ENCODE measurements around the gene KCTD17.

KCTD17 gene

GRCh38 chr22:37080438-37080837 lies 28.9 kb downstream of the KCTD17 start:
- DNase-seq (ENCODE audit: low read depth in 2 of 2) = no peak

- DNase-seq (ENCODE audit: low read depth in 2 of 2) = no peak
Measured at GRCh38 chr22:37080838-37081237, 29.3 kb downstream of the KCTD17 start.

GRCh38 chr22:37082251-37082873 lies 30.8 kb downstream of the KCTD17 start:
- DNase-seq (ENCODE audit: low read depth in 2 of 2) = peak in 1 of 2 experiments; percentile 24

- no peak for DNase-seq (ENCODE audit: low read depth in 2 of 2)
Measured at GRCh38 chr22:37083914-37084313, 32.4 kb downstream of the KCTD17 start.

GRCh38 chr22:37084385-37084784 lies 32.8 kb downstream of the KCTD17 start:
- no peak for DNase-seq (ENCODE audit: low read depth in 2 of 2)

GRCh38 chr22:37086184-37086583 lies 34.6 kb downstream of the KCTD17 start:
- no peak for DNase-seq (ENCODE audit: low read depth in 2 of 2)

- peak in 1 of 2 experiments; percentile 33 for DNase-seq (ENCODE audit: low read depth in 2 of 2)
Measured at GRCh38 chr22:37088108-37088605, 36.6 kb downstream of the KCTD17 start.

GRCh38 chr22:37088750-37089408 lies 37.3 kb downstream of the KCTD17 start:
- no peak for DNase-seq (ENCODE audit: low read depth in 2 of 2)

- no peak for DNase-seq (ENCODE audit: low read depth in 2 of 2)
Measured at GRCh38 chr22:37089434-37089833, 37.9 kb downstream of the KCTD17 start.

- no peak for DNase-seq (ENCODE audit: low read depth in 2 of 2)
Measured at GRCh38 chr22:37090920-37091695, 39.6 kb downstream of the KCTD17 start.

GRCh38 chr22:37091994-37092393 lies 40.5 kb downstream of the KCTD17 start:
- DNase-seq (ENCODE audit: low read depth in 2 of 2) = no peak

GRCh38 chr22:37092997-37093396 lies 41.5 kb downstream of the KCTD17 start:
- DNase-seq (ENCODE audit: low read depth in 2 of 2) = no peak

- DNase-seq (ENCODE audit: low read depth in 2 of 2) = no peak
Measured at GRCh38 chr22:37094239-37094638, 42.7 kb downstream of the KCTD17 start.

GRCh38 chr22:37095113-37095512 lies 43.6 kb downstream of the KCTD17 start:
- peak; percentile 54 to 73 for DNase-seq (ENCODE audit: low read depth in 2 of 2)

- DNase-seq (ENCODE audit: low read depth in 2 of 2) = no peak
Measured at GRCh38 chr22:37097346-37097745, 45.8 kb downstream of the KCTD17 start.

GRCh38 chr22:37098976-37099591 lies 47.5 kb downstream of the KCTD17 start:
- DNase-seq (ENCODE audit: low read depth in 2 of 2) = no peak

GRCh38 chr22:37100589-37101127 lies 49.1 kb downstream of the KCTD17 start:
- no peak for DNase-seq (ENCODE audit: low read depth in 2 of 2)

- no peak for DNase-seq (ENCODE audit: low read depth in 2 of 2)
Measured at GRCh38 chr22:37101311-37102066, 49.9 kb downstream of the KCTD17 start.

- DNase-seq (ENCODE audit: low read depth in 2 of 2) = no peak
Measured at GRCh38 chr22:37103151-37103550, 51.6 kb downstream of the KCTD17 start.

GRCh38 chr22:37103656-37104452 lies 52.3 kb downstream of the KCTD17 start:
- DNase-seq (ENCODE audit: low read depth in 2 of 2) = no peak
